ENCODE data around the gene LACC1. TPM values are rescaled to one million over a fixed set of nuclear protein-coding genes. Genes with fewer than 3 reads are reported as not detected.

LACC1 gene
- total RNA-seq, result 6.3 TPM

GRCh38 chr13:43879755-43880181 is at the start of gene LACC1:
TSS of gene LACC1 (plus strand) at chr13:43879904. CDS start at chr13:43880986, 1,082 bp downstream.
- intact Hi-C loops (cut with DNase I), result loop anchor here (10.0 kb wide), 1 partner anchor 1285 kb away; no protein-coding TSS in a partner anchor
- H3K4me3 ChIP-seq, result peak within 1 kb of the TSS; percentile 87 to 93
- no peaks in the 10 kb centered on the region for H3K27me3 ChIP-seq
- no peaks in the 10 kb centered on the region for H3K36me3 ChIP-seq
- H3K4me1 ChIP-seq, result peaks cover 0 to 9% of the 10 kb centered on the region in 2 donors
- no peaks in the 10 kb centered on the region for H3K9me3 ChIP-seq
- TF ChIP-seq CTCF (IDR thresholded peaks at IDR 0.05), result no peak
- DNase-seq (ENCODE audit: low spot score in 2 of 2), result peak in 1 of 2 donors; percentile 73
- H3K27ac ChIP-seq, result peak within 1 kb of the TSS; percentile 93 to 96

- H3K27me3 ChIP-seq, result no peaks in the 10 kb centered on the region
- H3K4me1 ChIP-seq, result no peaks in the 10 kb centered on the region
- no peak overlapping the region for H3K27ac ChIP-seq
- no peaks in the 10 kb centered on the region for H3K36me3 ChIP-seq
- no peak overlapping the region for H3K4me3 ChIP-seq
- no peak for DNase-seq (ENCODE audit: low spot score in 2 of 2)
- intact Hi-C loops (cut with DNase I), result no loop called here
- TF ChIP-seq CTCF (IDR thresholded peaks at IDR 0.05), result no peak
- H3K9me3 ChIP-seq, result no peaks in the 10 kb centered on the region
Observed at GRCh38 chr13:43830497-43830881, 49.2 kb upstream of the LACC1 start.

- H3K4me1 ChIP-seq, result no peaks in the 10 kb centered on the region
- no peaks in the 10 kb centered on the region for H3K27me3 ChIP-seq
- no peaks in the 10 kb centered on the region for H3K36me3 ChIP-seq
- H3K4me3 ChIP-seq, result no peak overlapping the region
- H3K27ac ChIP-seq, result no peak overlapping the region
- intact Hi-C loops (cut with DNase I), result no loop called here
- TF ChIP-seq CTCF (IDR thresholded peaks at IDR 0.05), result no peak
- DNase-seq (ENCODE audit: low spot score in 2 of 2), result no peak
- H3K9me3 ChIP-seq, result no peaks in the 10 kb centered on the region
Observed at GRCh38 chr13:43831088-43831487, 48.6 kb upstream of the LACC1 start.

- H3K9me3 ChIP-seq, result no peaks in the 10 kb centered on the region
- no peak for DNase-seq (ENCODE audit: low spot score in 2 of 2)
- no peak overlapping the region for H3K4me3 ChIP-seq
- H3K27me3 ChIP-seq, result no peaks in the 10 kb centered on the region
- no peak overlapping the region for H3K27ac ChIP-seq
- intact Hi-C loops (cut with DNase I), result no loop called here
- no peaks in the 10 kb centered on the region for H3K36me3 ChIP-seq
- TF ChIP-seq CTCF (IDR thresholded peaks at IDR 0.05), result no peak
- H3K4me1 ChIP-seq, result no peaks in the 10 kb centered on the region
Observed at GRCh38 chr13:43835701-43836100, 44.0 kb upstream of the LACC1 start.

- DNase-seq (ENCODE audit: low spot score in 2 of 2), result no peak
- no peak for TF ChIP-seq CTCF (IDR thresholded peaks at IDR 0.05)
- Histone ChIP-seq H3K36me3 (no peaks in the 10 kb centered on the region), H3K27me3 (no peaks in the 10 kb centered on the region), H3K4me3 (no peak overlapping the region), H3K4me1 (no peaks in the 10 kb centered on the region), H3K27ac (no peak overlapping the region), H3K9me3 (no peaks in the 10 kb centered on the region)
- intact Hi-C loops (cut with DNase I), result no loop called here
Observed at GRCh38 chr13:43838909-43839308, 40.8 kb upstream of the LACC1 start.
